HAP-1 (cell line): Measurements from ENCODE around the gene DRG2.

Experiments
- DNase-seq, 2 experiments: peaks; one replicate each; pipeline ENCODE4 v3.0.0-alpha.2; 2016 to 2020; ENCODE audit warnings: low spot score in 2 of 2
- H3K27me3 ChIP-seq: fragments of 250-450 bp; sonication (Bioruptor Pico); 2 replicates; pipeline ENCODE4 v1.5.1; 2020; ENCODE audit warnings: low read depth, mild to moderate bottlenecking, moderate library complexity
- H3K36me3 ChIP-seq: fragments of 250-450 bp; sonication (Bioruptor Pico); replicated peaks from 2 replicates; pipeline ENCODE4 v1.5.1; 2020; ENCODE audit warnings: mild to moderate bottlenecking
- H3K4me1 ChIP-seq: fragments of 250-450 bp; sonication (Bioruptor Pico); 2 replicates; pipeline ENCODE4 v1.5.1; 2020; ENCODE audit warnings: mild to moderate bottlenecking
- H3K4me3 ChIP-seq: fragments of 250-450 bp; sonication (Bioruptor Pico); 2 replicates; pipeline ENCODE4 v1.5.1; 2020; ENCODE audit warnings: mild to moderate bottlenecking, moderate library complexity
- H3K9me3 ChIP-seq: fragments of 250-450 bp; sonication (Bioruptor Pico); 2 replicates; pipeline ENCODE4 v1.5.1; 2020; ENCODE audit warnings: mild to moderate bottlenecking, moderate library complexity
- in situ Hi-C: fragments of 300-500 bp; cut with MboI; formaldehyde crosslinking; loops from 3 replicates; pipeline ENCODE4 v1.14.3; 2020; ENCODE audit warnings: low sequenced_read_pairs, inconsistent platforms, mixed read lengths

Gene DRG2

DNA sequence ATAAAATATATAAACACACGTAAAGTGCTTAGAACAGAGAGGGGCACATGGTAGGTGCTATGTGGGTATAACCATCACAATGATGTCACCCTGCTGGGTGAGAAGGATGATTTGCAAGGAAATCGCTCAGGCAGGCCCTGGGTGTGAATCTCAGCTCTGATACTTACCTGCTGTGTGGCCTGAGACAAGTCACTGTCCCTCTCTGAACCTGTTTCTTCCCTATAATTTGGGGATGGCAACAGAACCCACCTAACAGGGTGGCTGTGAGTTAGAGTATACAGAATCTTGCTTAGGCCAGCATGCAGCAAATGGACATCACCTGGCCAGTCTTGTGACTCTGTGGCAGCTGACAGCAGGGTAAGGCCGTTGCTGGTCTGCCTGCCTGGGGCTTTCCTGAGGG, 59.2 kb downstream of the DRG2 start:
- Histone ChIP-seq H3K27me3 (no peaks in the 10 kb centered on the region), H3K9me3 (no peaks in the 10 kb centered on the region), H3K4me3 (no peak overlapping the region), H3K4me1 (no peaks in the 10 kb centered on the region), H3K36me3 (no peaks in the 10 kb centered on the region)
- in situ Hi-C loops: no loop called here
- no peak for DNase-seq

DNA sequence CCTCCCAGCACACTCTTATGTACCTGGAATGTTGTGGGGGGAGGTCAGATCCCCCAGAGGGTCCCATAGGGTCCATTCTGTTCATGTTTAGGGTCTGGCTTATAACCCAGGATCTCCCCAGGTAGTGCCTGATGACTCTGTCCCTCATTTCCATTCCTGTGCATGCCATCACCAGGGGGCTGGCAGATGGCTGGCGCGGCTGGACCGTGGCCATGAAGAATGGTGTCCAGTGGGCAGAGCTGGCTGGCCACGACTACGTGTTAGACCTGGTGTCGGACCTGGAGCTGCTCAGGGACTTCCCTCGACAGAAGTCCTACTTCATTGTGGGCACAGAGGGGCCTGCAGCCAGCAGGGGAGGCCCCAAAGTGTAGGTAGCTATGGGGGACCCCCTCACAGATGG, 60.8 kb downstream of the DRG2 start:
- in situ Hi-C loops: no loop called here
- Histone ChIP-seq H3K36me3 (no peaks in the 10 kb centered on the region), H3K4me3 (no peak overlapping the region), H3K27me3 (no peaks in the 10 kb centered on the region), H3K9me3 (no peaks in the 10 kb centered on the region), H3K4me1 (no peaks in the 10 kb centered on the region)
- DNase-seq: no peak

DNA sequence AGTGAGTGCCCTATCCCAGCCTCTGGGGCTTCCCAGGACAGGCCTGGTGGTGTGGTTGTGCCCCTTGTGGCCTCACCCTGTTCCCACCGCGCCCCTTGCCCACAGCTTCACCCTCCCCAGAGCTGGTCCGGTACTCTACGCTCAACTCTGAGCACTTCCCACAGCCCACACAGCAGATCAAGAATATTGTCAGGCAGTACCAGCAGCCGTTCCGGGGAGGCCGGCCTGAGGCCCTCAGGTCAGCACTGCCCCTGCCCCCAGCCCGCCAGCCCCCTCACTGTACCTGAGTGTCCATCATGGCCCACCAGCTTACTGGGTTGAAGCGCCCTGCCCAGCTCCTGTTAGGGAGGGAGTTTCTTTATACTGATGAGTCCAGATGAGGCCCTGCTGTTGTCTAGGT, 63.5 kb downstream of the DRG2 start:
- H3K9me3 ChIP-seq: no peaks in the 10 kb centered on the region
- H3K4me3 ChIP-seq: no peak overlapping the region
- no peaks in the 10 kb centered on the region for H3K36me3 ChIP-seq
- in situ Hi-C loops: no loop called here
- H3K4me1 ChIP-seq: no peaks in the 10 kb centered on the region
- H3K27me3 ChIP-seq: no peaks in the 10 kb centered on the region
- no peak for DNase-seq

DNA sequence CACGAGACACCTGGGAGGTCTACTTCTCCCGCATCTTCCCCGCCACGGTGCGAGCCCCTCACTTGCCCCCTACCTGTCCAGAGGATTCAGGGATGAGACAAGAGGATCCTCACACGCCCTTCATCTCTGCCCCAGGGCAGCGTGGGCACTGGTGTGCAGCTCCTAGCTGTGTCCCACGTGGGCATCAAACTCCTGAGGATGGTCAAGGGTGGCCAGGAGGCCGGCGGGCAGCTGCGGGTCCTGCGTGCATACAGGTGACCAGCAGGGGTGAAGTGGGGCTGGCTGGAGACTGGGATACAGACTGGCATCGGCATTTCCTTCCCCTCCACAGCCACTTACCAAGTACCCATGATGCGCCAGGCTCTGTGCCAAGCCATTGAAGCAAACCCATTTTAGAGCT, 67.4 kb downstream of the DRG2 start:
- no peak overlapping the region for H3K4me3 ChIP-seq
- H3K9me3 ChIP-seq: no peaks in the 10 kb centered on the region
- DNase-seq: no peak
- in situ Hi-C loops: no loop called here
- no peaks in the 10 kb centered on the region for H3K36me3 ChIP-seq
- H3K27me3 ChIP-seq: no peaks in the 10 kb centered on the region
- H3K4me1 ChIP-seq: no peaks in the 10 kb centered on the region

DNA sequence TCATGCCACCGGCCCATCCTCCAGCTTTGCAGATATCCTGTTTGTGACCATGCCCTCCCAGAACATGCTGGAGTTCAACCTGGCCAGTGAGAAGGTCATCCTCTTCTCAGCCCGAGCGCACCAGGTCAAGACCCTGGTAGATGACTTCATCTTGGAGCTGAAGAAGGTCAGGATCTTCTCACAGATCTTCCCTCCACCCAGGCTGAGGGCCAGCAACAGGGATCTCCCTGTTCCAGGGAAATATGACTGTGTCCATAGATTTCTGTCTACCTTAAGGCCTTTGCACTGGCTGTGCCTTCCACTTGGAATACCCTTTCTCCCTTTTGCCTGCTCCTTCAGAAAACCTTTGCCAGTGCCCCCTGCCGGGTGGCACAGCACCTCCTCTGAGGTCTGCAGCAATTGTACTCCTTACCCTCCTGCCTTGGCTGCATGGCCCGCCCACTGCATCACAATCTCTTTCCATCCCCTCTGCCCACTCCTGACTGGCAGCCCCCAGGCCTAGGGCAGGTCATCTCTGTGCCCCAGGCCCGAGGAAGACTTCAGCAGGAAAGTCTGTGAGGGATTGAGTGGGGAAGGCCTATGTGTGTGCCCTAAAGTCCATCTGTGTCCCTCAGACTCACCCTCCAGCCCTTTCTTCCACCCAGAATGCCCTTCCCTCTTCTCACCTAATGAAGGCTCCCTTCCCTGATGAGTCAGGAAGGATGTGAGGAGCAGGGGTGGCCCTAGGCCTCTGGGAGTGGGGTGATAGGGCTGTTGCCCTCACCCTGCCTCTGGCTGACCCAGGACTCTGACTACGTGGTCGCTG, 68.6 kb downstream of the DRG2 start:
- DNase-seq: no peak
- Histone ChIP-seq H3K4me3 (no peak overlapping the region), H3K36me3 (no peaks in the 10 kb centered on the region), H3K4me1 (no peaks in the 10 kb centered on the region), H3K27me3 (no peaks in the 10 kb centered on the region), H3K9me3 (no peaks in the 10 kb centered on the region)
- in situ Hi-C loops: no loop called here

DNA sequence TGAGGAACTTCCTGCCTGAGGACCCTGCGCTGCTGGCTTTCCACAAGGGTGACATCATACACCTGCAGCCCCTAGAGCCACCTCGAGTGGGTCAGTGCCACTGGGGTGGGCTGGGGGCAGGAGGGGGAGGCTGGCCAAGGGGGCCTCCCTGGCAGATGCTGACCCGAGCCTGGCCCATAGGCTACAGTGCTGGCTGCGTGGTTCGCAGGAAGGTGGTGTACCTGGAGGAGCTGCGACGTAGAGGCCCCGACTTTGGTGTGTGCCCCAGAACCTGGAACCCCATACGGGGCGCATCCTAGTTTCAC, 69.2 kb downstream of the DRG2 start:
- Histone ChIP-seq H3K4me1 (no peaks in the 10 kb centered on the region), H3K36me3 (no peaks in the 10 kb centered on the region), H3K4me3 (no peak overlapping the region), H3K27me3 (no peaks in the 10 kb centered on the region), H3K9me3 (no peaks in the 10 kb centered on the region)
- DNase-seq: no peak
- in situ Hi-C loops: no loop called here
